Measurements from ENCODE around the gene RAN.
"Not testable (repeated sequence)": the region's sequence is repeated elsewhere in the genome, so short reads cannot be mapped to it uniquely, and the experiment has no call there.

DNA sequence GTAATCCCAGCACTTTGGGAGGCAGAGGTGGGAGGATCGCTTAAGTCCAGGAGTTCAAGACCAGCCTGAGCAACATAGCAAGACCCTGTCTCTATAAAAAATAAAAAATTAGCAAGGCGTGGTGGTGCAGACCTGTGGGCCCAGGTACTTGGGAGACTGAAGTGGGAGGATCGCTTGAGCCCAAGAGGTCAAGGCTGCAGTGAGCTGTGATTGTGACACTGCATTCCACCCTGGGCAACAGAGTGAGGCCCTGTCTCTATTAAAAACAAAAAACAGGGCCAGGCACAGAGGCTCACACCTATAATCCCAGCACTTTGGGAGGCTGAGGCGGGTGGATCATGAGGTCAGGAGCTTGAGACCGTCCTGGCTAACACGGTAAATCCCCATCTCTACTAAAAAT, 23.8 kb upstream of the RAN start:
- TF ChIP-seq, protein P1, sequence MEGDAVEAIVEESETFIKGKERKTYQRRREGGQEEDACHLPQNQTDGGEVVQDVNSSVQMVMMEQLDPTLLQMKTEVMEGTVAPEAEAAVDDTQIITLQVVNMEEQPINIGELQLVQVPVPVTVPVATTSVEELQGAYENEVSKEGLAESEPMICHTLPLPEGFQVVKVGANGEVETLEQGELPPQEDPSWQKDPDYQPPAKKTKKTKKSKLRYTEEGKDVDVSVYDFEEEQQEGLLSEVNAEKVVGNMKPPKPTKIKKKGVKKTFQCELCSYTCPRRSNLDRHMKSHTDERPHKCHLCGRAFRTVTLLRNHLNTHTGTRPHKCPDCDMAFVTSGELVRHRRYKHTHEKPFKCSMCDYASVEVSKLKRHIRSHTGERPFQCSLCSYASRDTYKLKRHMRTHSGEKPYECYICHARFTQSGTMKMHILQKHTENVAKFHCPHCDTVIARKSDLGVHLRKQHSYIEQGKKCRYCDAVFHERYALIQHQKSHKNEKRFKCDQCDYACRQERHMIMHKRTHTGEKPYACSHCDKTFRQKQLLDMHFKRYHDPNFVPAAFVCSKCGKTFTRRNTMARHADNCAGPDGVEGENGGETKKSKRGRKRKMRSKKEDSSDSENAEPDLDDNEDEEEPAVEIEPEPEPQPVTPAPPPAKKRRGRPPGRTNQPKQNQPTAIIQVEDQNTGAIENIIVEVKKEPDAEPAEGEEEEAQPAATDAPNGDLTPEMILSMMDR (IDR thresholded peaks at IDR 0.05; ENCODE audit: insufficient read depth, low read length), result not testable (repeated sequence)
- TF ChIP-seq POLR2AphosphoS5, GABPA (IDR thresholded peaks at IDR 0.05; ENCODE audit: low read depth): not testable (repeated sequence)

Measured in HL-60 (cell line).